Esophagus squamous epithelium (tissue), 4 donors: ENCODE measurements around the gene AGO3.
"Not testable (repeated sequence)": the region's sequence is repeated elsewhere in the genome, so short reads cannot be mapped to it uniquely, and the experiment has no call there.

Experiments used
- POLR2A ChIP-seq, 4 donors: fragments of 450-650 bp; IDR thresholded peaks; one replicate each; pipeline ENCODE4 v1.6.1; 2017; ENCODE audit warnings: antibody characterized with exemption in 4 of 4, mild to moderate bottlenecking in 4 of 4, moderate library complexity in 3 of 4
- TF ChIP-seq, protein P1 (sequence below), 6 experiments: fragments of 450-650 bp in 4 of 6; fragments of 200-600 bp in 2 of 6; sonication (generic) in 2 of 6; IDR thresholded peaks; one replicate each; pipeline ENCODE4 v1.5.1; 2016 to 2019; ENCODE audit warnings: antibody characterized with exemption in 6 of 6, mild to moderate bottlenecking in 4 of 6, moderate library complexity in 4 of 6

- TF ChIP-seq, protein P1, sequence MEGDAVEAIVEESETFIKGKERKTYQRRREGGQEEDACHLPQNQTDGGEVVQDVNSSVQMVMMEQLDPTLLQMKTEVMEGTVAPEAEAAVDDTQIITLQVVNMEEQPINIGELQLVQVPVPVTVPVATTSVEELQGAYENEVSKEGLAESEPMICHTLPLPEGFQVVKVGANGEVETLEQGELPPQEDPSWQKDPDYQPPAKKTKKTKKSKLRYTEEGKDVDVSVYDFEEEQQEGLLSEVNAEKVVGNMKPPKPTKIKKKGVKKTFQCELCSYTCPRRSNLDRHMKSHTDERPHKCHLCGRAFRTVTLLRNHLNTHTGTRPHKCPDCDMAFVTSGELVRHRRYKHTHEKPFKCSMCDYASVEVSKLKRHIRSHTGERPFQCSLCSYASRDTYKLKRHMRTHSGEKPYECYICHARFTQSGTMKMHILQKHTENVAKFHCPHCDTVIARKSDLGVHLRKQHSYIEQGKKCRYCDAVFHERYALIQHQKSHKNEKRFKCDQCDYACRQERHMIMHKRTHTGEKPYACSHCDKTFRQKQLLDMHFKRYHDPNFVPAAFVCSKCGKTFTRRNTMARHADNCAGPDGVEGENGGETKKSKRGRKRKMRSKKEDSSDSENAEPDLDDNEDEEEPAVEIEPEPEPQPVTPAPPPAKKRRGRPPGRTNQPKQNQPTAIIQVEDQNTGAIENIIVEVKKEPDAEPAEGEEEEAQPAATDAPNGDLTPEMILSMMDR (IDR thresholded peaks at IDR 0.05) = not testable (repeated sequence)
- not testable (repeated sequence) for TF ChIP-seq POLR2A (IDR thresholded peaks at IDR 0.05)
Observed at GRCh38 chr1:35888981-35889380, 41.9 kb upstream of the AGO3 start.
